Fibroblast of villous mesenchyme (primary cell): ENCODE results near the gene COA1. TPM values are rescaled to one million over a fixed set of nuclear protein-coding genes. Genes with fewer than 3 reads are reported as not detected.

ENCODE experiments used
- DNase-seq: peaks from one replicate; pipeline ENCODE4 v3.0.0-alpha.2; 2010; ENCODE audit warnings: low read depth
- H3K4me3 ChIP-seq: 2 replicates; pipeline ENCODE4 v1.5.1; 2011; ENCODE audit warnings: low read depth, mild to moderate bottlenecking, low read length
- total RNA-seq: library from RNA; depleted of rRNA; stranded (reverse); fragments of >200 nt; gene quantifications from 2 replicates; pipeline ENCODE4 v1.2.3, GENCODE V29; 2012
- TF ChIP-seq, protein P1 (sequence below): IDR thresholded peaks from 2 replicates; pipeline ENCODE4 v1.5.1; 2012; ENCODE audit warnings: low read depth, mild to moderate bottlenecking, low read length; ENCODE audit not compliant: insufficient read depth

Gene COA1
- total RNA-seq, 1 donor: 41.5 TPM

GRCh38 chr7:43618073-43618472, 111.2 kb downstream of the COA1 start:
- TF ChIP-seq, protein P1, sequence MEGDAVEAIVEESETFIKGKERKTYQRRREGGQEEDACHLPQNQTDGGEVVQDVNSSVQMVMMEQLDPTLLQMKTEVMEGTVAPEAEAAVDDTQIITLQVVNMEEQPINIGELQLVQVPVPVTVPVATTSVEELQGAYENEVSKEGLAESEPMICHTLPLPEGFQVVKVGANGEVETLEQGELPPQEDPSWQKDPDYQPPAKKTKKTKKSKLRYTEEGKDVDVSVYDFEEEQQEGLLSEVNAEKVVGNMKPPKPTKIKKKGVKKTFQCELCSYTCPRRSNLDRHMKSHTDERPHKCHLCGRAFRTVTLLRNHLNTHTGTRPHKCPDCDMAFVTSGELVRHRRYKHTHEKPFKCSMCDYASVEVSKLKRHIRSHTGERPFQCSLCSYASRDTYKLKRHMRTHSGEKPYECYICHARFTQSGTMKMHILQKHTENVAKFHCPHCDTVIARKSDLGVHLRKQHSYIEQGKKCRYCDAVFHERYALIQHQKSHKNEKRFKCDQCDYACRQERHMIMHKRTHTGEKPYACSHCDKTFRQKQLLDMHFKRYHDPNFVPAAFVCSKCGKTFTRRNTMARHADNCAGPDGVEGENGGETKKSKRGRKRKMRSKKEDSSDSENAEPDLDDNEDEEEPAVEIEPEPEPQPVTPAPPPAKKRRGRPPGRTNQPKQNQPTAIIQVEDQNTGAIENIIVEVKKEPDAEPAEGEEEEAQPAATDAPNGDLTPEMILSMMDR: no peak
- no peak overlapping the region for H3K4me3 ChIP-seq
- no peak for DNase-seq

DNA sequence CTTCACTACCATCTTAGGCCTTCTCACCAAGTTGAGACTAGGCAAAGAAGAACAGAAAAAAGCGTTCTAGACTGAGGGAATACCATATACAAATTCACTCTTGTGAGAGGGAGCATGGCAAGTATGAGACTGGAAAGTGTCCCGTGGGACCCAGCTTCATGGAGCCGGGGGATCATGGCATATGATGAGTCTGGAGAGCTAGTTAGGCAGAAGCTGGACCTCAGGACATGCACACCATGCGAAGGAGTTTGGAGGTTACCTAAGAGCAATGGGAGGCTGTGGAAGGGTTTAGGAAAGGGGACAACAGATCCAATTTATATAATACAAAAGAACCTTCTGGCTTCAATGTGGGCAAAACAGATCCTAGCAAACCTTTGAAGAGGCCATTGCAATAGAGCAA, 112.3 kb downstream of the COA1 start:
- TF ChIP-seq, protein P1: no peak
- no peak overlapping the region for H3K4me3 ChIP-seq
- DNase-seq: no peak

GRCh38 chr7:43615558-43616145, 113.7 kb downstream of the COA1 start:
- TF ChIP-seq, protein P1: no peak
- DNase-seq: no peak
- no peak overlapping the region for H3K4me3 ChIP-seq

DNA sequence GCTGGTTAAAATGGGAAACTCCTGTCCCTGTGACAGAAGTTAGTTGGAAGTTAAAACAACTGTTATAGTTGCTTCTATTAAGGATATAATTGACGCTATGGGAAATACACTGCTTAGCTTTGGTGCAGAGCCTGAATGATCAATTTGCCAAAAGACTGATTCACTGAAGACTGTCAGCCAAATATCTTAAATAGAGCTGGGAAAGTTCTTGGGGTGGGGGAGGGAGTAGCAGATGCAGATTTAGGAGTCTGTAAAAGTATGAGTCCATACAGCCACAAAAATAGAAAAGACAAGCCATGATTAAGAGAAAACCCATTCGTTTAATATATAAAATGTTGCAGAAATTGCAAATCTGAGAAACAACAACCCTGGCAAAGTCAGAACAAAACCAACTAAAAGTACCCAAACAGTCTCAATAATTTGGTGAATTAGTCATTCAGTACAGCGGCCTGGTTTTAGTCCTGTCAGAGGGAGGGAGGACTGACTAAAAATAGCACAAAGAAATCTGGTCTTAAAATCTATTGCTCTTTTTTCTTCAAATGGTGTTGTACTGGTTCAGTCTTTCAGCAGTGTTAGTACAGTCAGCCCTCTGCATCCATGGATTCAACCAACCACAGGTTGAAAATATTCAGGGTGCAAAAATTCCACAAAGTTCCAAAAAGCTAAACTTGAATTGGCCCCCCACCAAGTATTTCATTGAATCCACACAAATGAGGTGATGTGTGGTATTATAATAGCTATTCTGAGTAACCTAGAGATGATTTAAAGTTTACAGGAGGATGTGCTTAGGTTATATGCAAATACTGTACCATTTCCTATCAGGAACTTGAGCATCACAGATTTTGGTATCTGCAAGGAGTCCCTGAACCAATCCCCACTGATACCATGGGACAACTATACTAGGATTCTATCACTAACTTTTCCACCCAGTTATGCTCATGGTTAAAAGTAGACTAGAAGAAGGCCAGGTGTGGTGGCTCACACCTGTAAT, 116.4 kb downstream of the COA1 start:
- TF ChIP-seq, protein P1: no peak
- no peak overlapping the region for H3K4me3 ChIP-seq

GRCh38 chr7:43612128-43612527, 117.2 kb downstream of the COA1 start:
- no peak overlapping the region for H3K4me3 ChIP-seq
- TF ChIP-seq, protein P1: no peak
- no peak for DNase-seq

More for the DNA sequence above, 116.4 kb downstream of the COA1 start:
- DNase-seq: peak; percentile 48

DNA sequence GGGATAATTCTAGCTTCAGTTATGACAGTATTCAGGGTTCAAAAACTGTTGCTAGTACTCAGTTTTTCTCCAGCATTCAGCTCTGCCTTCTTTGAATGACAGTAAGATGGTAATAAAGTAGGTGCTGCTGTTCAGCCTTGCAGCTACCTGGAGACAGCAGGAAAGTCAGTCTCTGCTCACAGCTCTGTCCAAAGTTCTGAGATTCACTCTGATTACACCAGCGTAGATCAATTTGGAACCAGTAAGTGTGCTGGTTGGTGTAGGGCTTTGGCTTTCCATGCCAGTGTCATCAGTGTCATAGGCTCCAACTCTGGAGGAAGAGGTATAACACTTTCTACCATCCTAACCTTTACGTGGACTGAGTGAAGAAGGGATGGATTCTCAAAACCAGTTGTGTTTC, 120.2 kb downstream of the COA1 start:
- H3K4me3 ChIP-seq: no peak overlapping the region
- DNase-seq: no peak
- TF ChIP-seq, protein P1: no peak
